Stomach (tissue), 4 donors: ENCODE results near the gene CAVIN4.

Source experiments
- CTCF ChIP-seq, 7 experiments: fragments of 450-650 bp in 4 of 7; fragments of 200-600 bp in 3 of 7; sonication (generic) in 3 of 7; IDR thresholded peaks; one replicate each; pipeline ENCODE4 v1.5.1; 2016 to 2019; ENCODE audit warnings: antibody characterized with exemption in 7 of 7, control low read depth in 2 of 7, mild to moderate bottlenecking in 1 of 7
- EP300 ChIP-seq: sonication (generic); formaldehyde crosslinking; IDR thresholded peaks from one replicate; pipeline ENCODE4 v1.6.1; 2017; ENCODE audit warnings: antibody characterized with exemption
- POLR2A ChIP-seq, 4 donors: fragments of 450-650 bp; IDR thresholded peaks; one replicate each; pipeline ENCODE4 v1.6.1; 2016; ENCODE audit warnings: antibody characterized with exemption in 4 of 4, control low read depth in 2 of 4, mild to moderate bottlenecking in 1 of 4, moderate library complexity in 1 of 4
- POLR2AphosphoS5 ChIP-seq, 3 donors: sonication (generic); formaldehyde crosslinking; IDR thresholded peaks; one replicate each; pipeline ENCODE4 v1.6.1; 2016; ENCODE audit warnings: antibody characterized with exemption in 3 of 3

- TF ChIP-seq CTCF (IDR thresholded peaks at IDR 0.05) (no peak), POLR2A (IDR thresholded peaks at IDR 0.05) (no peak), POLR2AphosphoS5 (IDR thresholded peaks at IDR 0.05) (no peak), EP300 (no peak)
These were observed at the start of gene CAVIN4 for GRCh38 chr9:100577776-100578448.
